ENCODE results near the gene CCDC15. TPM values are rescaled to one million over a fixed set of nuclear protein-coding genes. Genes with fewer than 3 reads are reported as not detected.
"Not testable (repeated sequence)": the region's sequence is repeated elsewhere in the genome, so short reads cannot be mapped to it uniquely, and the experiment has no call there.

CCDC15 gene
- total RNA-seq, 1 donor from 2014 or later, result 6.1 TPM

DNA sequence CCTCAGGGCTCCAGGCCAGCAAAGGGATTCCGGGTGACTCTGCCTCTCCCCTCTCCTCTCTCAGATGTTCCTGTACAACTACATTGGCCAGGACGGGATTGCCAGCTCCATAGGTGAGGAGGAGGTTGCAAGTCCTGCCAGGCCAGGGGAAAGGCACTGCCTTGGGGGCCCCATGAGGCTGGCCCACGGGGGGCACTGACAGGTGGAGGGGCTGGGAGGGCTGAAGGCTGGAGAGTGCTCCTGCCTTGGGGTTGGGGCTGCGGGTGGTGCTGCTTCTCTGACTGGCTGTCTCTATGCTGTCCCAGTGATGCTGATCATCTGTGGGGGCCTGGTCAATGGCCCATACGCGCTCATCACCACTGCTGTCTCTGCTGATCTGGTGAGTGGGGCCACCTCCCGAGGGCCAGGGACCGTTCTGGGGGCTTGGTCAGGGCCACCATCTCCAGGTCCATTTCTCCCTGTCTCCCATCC, 130.8 kb downstream of the CCDC15 start:
- DNase-seq (ENCODE audit: low read depth, low spot score), result no peak
- no peaks in the 10 kb centered on the region for H3K9me3 Mint-ChIP-seq
- no peak overlapping the region for H3K27ac Mint-ChIP-seq (ENCODE audit: unreplicated experiment)
- peaks cover 11% of the 10 kb centered on the region for H3K4me1 Mint-ChIP-seq
- no peaks in the 10 kb centered on the region for H3K27me3 Mint-ChIP-seq (ENCODE audit: low read depth)
- no peak overlapping the region for H3K4me3 Mint-ChIP-seq
- TF ChIP-seq, protein P1, sequence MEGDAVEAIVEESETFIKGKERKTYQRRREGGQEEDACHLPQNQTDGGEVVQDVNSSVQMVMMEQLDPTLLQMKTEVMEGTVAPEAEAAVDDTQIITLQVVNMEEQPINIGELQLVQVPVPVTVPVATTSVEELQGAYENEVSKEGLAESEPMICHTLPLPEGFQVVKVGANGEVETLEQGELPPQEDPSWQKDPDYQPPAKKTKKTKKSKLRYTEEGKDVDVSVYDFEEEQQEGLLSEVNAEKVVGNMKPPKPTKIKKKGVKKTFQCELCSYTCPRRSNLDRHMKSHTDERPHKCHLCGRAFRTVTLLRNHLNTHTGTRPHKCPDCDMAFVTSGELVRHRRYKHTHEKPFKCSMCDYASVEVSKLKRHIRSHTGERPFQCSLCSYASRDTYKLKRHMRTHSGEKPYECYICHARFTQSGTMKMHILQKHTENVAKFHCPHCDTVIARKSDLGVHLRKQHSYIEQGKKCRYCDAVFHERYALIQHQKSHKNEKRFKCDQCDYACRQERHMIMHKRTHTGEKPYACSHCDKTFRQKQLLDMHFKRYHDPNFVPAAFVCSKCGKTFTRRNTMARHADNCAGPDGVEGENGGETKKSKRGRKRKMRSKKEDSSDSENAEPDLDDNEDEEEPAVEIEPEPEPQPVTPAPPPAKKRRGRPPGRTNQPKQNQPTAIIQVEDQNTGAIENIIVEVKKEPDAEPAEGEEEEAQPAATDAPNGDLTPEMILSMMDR (conservative IDR thresholded peaks at IDR 0.05), result no peak
- no peaks in the 10 kb centered on the region for H3K36me3 Mint-ChIP-seq (ENCODE audit: low read depth)

DNA sequence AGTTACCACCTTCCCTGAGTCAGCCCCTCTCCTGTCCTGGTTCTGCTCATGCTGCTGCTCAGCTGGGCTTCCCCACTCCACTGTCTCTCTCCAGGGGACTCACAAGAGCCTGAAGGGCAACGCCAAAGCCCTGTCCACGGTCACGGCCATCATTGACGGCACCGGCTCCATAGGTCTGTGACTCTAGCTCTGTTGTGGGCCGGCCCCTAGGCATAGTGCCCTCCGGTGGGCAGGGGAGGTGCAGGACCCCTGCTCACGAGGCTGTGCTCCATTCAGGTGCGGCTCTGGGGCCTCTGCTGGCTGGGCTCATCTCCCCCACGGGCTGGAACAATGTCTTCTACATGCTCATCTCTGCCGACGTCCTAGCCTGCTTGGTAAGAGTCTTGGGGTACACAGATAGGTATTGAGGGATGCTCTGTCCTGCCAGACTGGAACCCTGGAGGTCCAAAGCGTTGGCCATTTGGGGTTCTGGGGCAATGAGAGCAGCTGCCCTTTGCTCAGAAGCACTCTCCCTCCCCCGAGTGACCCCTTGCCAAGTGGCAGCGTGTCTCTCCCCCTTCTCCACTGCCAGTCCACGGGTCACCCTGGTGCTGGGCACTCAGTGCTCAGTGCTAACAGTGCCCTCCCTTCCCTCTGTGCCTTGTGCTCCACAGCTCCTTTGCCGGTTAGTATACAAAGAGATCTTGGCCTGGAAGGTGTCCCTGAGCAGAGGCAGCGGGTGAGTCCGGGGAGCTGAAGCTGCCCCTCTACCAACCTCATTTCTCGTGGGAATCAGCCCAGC, 131.5 kb downstream of the CCDC15 start:
- Mint-ChIP-seq H3K27me3 (ENCODE audit: low read depth) (no peaks in the 10 kb centered on the region), H3K4me3 (no peak overlapping the region), H3K4me1 (peaks cover 11% of the 10 kb centered on the region), H3K36me3 (ENCODE audit: low read depth) (no peaks in the 10 kb centered on the region), H3K27ac (ENCODE audit: unreplicated experiment) (peak overlapping the region; percentile 60), H3K9me3 (no peaks in the 10 kb centered on the region)
- TF ChIP-seq, protein P1 (conservative IDR thresholded peaks at IDR 0.05), result no peak
- no peak for DNase-seq (ENCODE audit: low read depth, low spot score)

GRCh38 chr11:125086633-125087296, 132.8 kb downstream of the CCDC15 start:
- Mint-ChIP-seq H3K27me3 (ENCODE audit: low read depth) (no peaks in the 10 kb centered on the region), H3K4me1 (peaks cover 20% of the 10 kb centered on the region), H3K9me3 (no peaks in the 10 kb centered on the region), H3K4me3 (no peak overlapping the region), H3K27ac (ENCODE audit: unreplicated experiment) (peak overlapping the region; percentile 71), H3K36me3 (ENCODE audit: low read depth) (no peaks in the 10 kb centered on the region)
- TF ChIP-seq, protein P1 (conservative IDR thresholded peaks at IDR 0.05), result no peak
- DNase-seq (ENCODE audit: low read depth, low spot score), result no peak

DNA sequence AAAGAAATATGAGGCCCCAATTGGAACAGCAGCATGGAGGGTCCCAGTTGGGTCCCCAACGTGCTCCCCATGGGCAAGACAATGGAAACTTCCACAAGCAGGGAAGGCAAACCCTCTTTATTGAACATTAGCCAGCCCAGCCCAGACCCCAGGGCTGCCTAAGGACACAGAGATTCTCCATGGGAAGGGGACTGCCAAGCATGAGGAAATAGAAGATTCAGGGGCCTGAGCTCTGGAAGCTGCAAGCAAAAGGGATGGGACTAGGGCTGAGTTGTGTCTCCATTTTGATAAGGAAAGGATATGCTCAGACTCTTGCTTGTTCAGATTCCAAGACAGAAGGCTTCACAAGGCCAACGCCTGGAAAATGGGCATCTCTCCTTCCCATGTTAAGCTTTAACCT, 134.1 kb downstream of the CCDC15 start:
- Mint-ChIP-seq H3K9me3 (no peaks in the 10 kb centered on the region), H3K4me1 (peaks cover 25% of the 10 kb centered on the region), H3K4me3 (no peak overlapping the region), H3K27me3 (ENCODE audit: low read depth) (no peaks in the 10 kb centered on the region), H3K36me3 (ENCODE audit: low read depth) (no peaks in the 10 kb centered on the region), H3K27ac (ENCODE audit: unreplicated experiment) (no peak overlapping the region)
- no peak for DNase-seq (ENCODE audit: low read depth, low spot score)
- TF ChIP-seq, protein P1 (conservative IDR thresholded peaks at IDR 0.05), result no peak

- H3K27ac Mint-ChIP-seq (ENCODE audit: unreplicated experiment), result peak overlapping the region; percentile 86
- no peaks in the 10 kb centered on the region for H3K36me3 Mint-ChIP-seq (ENCODE audit: low read depth)
- TF ChIP-seq, protein P1 (conservative IDR thresholded peaks at IDR 0.05), result no peak
- H3K27me3 Mint-ChIP-seq (ENCODE audit: low read depth), result no peaks in the 10 kb centered on the region
- H3K4me3 Mint-ChIP-seq, result no peak overlapping the region
- no peak for DNase-seq (ENCODE audit: low read depth, low spot score)
- H3K4me1 Mint-ChIP-seq, result peaks cover 21% of the 10 kb centered on the region
- H3K9me3 Mint-ChIP-seq, result no peaks in the 10 kb centered on the region
Measured at GRCh38 chr11:125088576-125089455, 134.8 kb downstream of the CCDC15 start.

DNA sequence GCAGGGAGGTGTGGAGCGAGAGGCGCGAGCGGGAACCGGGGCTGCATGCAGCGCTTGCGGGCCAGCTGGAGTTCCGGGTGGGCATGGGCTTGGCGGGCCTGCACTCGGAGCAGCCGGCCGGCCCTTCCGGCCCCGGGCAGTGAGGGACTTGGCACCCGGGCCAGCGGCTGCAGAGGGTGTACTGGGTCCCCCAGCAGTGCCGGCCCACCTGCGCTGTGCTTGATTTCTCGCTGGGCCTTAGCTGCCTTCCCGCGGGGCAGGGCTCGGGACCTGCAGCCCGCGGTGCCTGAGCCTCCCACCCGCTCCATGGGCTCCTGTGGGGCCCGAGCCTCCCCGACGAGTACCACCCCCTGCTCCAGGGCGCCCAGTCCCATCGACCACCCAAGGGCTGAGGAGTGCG, 135.5 kb downstream of the CCDC15 start:
- not testable (repeated sequence) for H3K9me3 Mint-ChIP-seq; DNase-seq (ENCODE audit: low read depth, low spot score); H3K27ac Mint-ChIP-seq (ENCODE audit: unreplicated experiment); H3K36me3 Mint-ChIP-seq (ENCODE audit: low read depth); H3K27me3 Mint-ChIP-seq (ENCODE audit: low read depth); H3K4me3 Mint-ChIP-seq
- peaks cover 21% of the 10 kb centered on the region for H3K4me1 Mint-ChIP-seq

DNA sequence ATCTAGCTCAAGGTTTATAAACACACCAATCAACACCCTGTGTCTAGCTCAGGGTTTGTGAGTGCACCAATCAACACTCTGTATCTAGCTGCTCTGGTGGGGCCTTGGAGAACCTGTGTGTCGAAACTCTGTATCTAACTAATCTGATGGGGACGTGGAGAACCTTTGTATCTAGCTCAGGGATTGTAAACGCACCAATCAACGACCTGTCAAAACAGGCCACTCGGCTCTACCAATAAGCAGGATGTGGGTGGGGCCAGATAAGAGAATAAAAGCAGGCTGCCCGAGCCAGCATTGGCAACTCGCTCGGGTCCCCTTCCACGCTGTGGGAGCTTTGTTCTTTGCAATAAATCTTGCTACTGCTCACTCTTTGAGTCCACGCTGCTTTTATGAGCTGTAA, 136.1 kb downstream of the CCDC15 start:
- H3K4me1 Mint-ChIP-seq, result peaks cover 21% of the 10 kb centered on the region
- H3K9me3 Mint-ChIP-seq; H3K27ac Mint-ChIP-seq (ENCODE audit: unreplicated experiment); H3K36me3 Mint-ChIP-seq (ENCODE audit: low read depth); DNase-seq (ENCODE audit: low read depth, low spot score); H3K4me3 Mint-ChIP-seq; H3K27me3 Mint-ChIP-seq (ENCODE audit: low read depth): not testable (repeated sequence)
